Smooth muscle cell (in vitro differentiated cells): ENCODE measurements around the gene PHB1. TPM values are rescaled to one million over a fixed set of nuclear protein-coding genes. Genes with fewer than 3 reads are reported as not detected.

Experiments used
- DNase-seq: peaks from one replicate; lab custom pipeline; 2025; ENCODE audit not compliant: unreplicated experiment; lab: John Stamatoyannopoulos, UW
- H2AFZ ChIP-seq: fragments of 200-600 bp; sonication (generic); 2 replicates; pipeline ENCODE4 v1.6.0; 2016; ENCODE audit warnings: antibody characterized with exemption, low read depth, mild to moderate bottlenecking
- H3F3A ChIP-seq: fragments of 200-600 bp; sonication (generic); 2 replicates; pipeline ENCODE4 v1.6.0; 2017; ENCODE audit warnings: antibody characterized with exemption, low read depth
- H3K27ac ChIP-seq: fragments of 200-600 bp; sonication (generic); 2 replicates; pipeline ENCODE4 v1.5.1; 2016; ENCODE audit warnings: low read depth, mild to moderate bottlenecking
- H3K27me3 ChIP-seq: fragments of 200-600 bp; sonication (generic); 2 replicates; pipeline ENCODE4 v1.6.1; 2016; ENCODE audit warnings: low read depth, mild to moderate bottlenecking
- H3K36me3 ChIP-seq: fragments of 200-600 bp; sonication (generic); 2 replicates; pipeline ENCODE4 v1.5.1; 2016; ENCODE audit warnings: low read depth
- H3K4me1 ChIP-seq: fragments of 200-600 bp; sonication (generic); 2 replicates; pipeline ENCODE4 v1.5.1; 2016; ENCODE audit warnings: low read depth
- H3K4me2 ChIP-seq: fragments of 200-600 bp; sonication (generic); 2 replicates; pipeline ENCODE4 v1.6.0; 2016; ENCODE audit warnings: mild to moderate bottlenecking
- H3K4me3 ChIP-seq: fragments of 200-600 bp; sonication (generic); 2 replicates; pipeline ENCODE4 v1.5.1; 2016; ENCODE audit warnings: mild to moderate bottlenecking
- H3K79me2 ChIP-seq: fragments of 200-600 bp; sonication (generic); 2 replicates; pipeline ENCODE4 v1.6.0; 2016; ENCODE audit warnings: low read depth, mild to moderate bottlenecking
- H3K9ac ChIP-seq: fragments of 200-600 bp; sonication (generic); 2 replicates; pipeline ENCODE4 v1.6.0; 2016; ENCODE audit warnings: low read depth
- H3K9me3 ChIP-seq: fragments of 200-600 bp; sonication (generic); replicated peaks from 2 replicates; pipeline ENCODE4 v1.5.1; 2016; ENCODE audit warnings: low read depth
- H4K20me1 ChIP-seq: fragments of 200-600 bp; sonication (generic); 2 replicates; pipeline ENCODE4 v1.6.0; 2016; ENCODE audit warnings: low read depth
- WGBS: methylation state at CpG from one replicate; pipeline ENCODE4 v1.1.7; 2016; ENCODE audit warnings: low lambda C conversion rate; 5-methylcytosine and 5-hydroxymethylcytosine counted together
- polyA plus RNA-seq: library from polyadenylated mRNA; unstranded; fragments of >200 nt; fragmentation: Nextera tagmentation; extraction: Ambion mirVana; gene quantifications from 2 replicates; pipeline ENCODE4 v1.2.1, GENCODE V29; 2016
- total RNA-seq: library from RNA; depleted of rRNA; stranded (reverse); fragments of >200 nt; gene quantifications from 2 replicates; pipeline ENCODE4 v1.2.3, GENCODE V29; 2014
- TF ChIP-seq, protein P1 (sequence below): fragments of 200-600 bp; sonication (generic); IDR thresholded peaks from 2 replicates; pipeline ENCODE4 v1.5.1; 2017; ENCODE audit warnings: borderline replicate concordance, mild to moderate bottlenecking, antibody characterized with exemption; ENCODE audit not compliant: insufficient read depth, poor library complexity, severe bottlenecking

PHB1 gene
- total and polyA plus RNA-seq, 2 experiments from 2014 or later = 90.1 to 184 TPM

DNA sequence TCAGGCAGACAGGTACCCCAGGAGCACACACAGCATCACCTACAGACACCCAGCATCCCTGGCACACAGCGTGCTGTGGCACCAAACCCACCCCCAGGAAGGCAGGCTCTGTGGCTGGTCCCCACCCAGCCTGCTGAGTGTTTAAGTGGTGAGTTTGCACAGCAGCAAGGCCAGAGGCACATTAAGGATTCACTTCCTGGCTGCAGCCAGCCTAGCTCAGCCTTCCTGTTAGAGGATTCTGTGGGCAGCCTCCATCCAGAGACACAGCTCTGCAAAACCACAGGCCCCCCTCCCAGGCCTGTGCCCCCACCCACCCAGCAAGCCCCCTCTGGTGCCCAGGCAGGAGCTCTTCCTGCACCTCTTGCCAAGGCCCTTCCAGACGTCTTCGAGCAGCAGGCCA lies 36.1 kb upstream of the PHB1 start:
- Histone ChIP-seq H3K27ac (no peak overlapping the region), H3K36me3 (no peaks in the 10 kb centered on the region), H3K4me2 (no peak overlapping the region), H3K27me3 (no peaks in the 10 kb centered on the region), H3K4me3 (no peak overlapping the region), H3K9me3 (no peaks in the 10 kb centered on the region), H4K20me1 (no peaks in the 10 kb centered on the region), H3K4me1 (peaks cover 6% of the 10 kb centered on the region), H3K79me2 (no peaks in the 10 kb centered on the region), H3K9ac (no peak overlapping the region), H2AFZ (no peak overlapping the region), H3F3A (peaks cover under 1% of the 10 kb centered on the region)
- TF ChIP-seq, protein P1, sequence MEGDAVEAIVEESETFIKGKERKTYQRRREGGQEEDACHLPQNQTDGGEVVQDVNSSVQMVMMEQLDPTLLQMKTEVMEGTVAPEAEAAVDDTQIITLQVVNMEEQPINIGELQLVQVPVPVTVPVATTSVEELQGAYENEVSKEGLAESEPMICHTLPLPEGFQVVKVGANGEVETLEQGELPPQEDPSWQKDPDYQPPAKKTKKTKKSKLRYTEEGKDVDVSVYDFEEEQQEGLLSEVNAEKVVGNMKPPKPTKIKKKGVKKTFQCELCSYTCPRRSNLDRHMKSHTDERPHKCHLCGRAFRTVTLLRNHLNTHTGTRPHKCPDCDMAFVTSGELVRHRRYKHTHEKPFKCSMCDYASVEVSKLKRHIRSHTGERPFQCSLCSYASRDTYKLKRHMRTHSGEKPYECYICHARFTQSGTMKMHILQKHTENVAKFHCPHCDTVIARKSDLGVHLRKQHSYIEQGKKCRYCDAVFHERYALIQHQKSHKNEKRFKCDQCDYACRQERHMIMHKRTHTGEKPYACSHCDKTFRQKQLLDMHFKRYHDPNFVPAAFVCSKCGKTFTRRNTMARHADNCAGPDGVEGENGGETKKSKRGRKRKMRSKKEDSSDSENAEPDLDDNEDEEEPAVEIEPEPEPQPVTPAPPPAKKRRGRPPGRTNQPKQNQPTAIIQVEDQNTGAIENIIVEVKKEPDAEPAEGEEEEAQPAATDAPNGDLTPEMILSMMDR = no peak
- WGBS = 54% methylated on average over 3 of the region's 3 CpGs
- no peak for DNase-seq

DNA sequence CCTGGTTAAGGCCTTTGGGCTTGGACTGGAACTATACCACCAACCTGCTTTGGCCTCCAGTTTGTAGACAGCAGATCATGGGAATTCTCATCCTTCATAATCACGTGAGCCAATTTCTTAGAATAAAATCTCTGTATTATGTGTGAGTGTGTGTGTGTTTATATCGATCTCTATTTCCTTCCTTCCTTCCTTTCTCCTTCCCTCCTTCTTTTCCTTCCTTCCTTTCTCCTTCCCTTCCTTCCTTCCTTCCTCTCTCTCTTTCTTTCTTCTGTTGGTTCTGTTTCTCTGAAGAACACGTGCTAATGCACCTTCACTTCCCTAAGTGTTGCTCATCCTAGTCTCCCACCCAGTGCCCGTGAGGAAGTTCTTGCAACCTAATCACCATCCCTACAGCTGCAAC lies 35.5 kb upstream of the PHB1 start:
- no peaks in the 10 kb centered on the region for H3K27me3 ChIP-seq
- no peaks in the 10 kb centered on the region for H3F3A ChIP-seq
- H4K20me1 ChIP-seq = no peaks in the 10 kb centered on the region
- DNase-seq = no peak
- 91% methylated on average over 4 of the region's 4 CpGs for whole genome bisulfite sequencing
- no peaks in the 10 kb centered on the region for H3K9me3 ChIP-seq
- H3K4me1 ChIP-seq = peaks cover 4% of the 10 kb centered on the region
- H3K27ac ChIP-seq = no peak overlapping the region
- no peaks in the 10 kb centered on the region for H3K79me2 ChIP-seq
- no peak overlapping the region for H3K9ac ChIP-seq
- no peak overlapping the region for H2AFZ ChIP-seq
- no peaks in the 10 kb centered on the region for H3K36me3 ChIP-seq
- H3K4me3 ChIP-seq = no peak overlapping the region
- H3K4me2 ChIP-seq = no peak overlapping the region
- TF ChIP-seq, protein P1 = no peak

DNA sequence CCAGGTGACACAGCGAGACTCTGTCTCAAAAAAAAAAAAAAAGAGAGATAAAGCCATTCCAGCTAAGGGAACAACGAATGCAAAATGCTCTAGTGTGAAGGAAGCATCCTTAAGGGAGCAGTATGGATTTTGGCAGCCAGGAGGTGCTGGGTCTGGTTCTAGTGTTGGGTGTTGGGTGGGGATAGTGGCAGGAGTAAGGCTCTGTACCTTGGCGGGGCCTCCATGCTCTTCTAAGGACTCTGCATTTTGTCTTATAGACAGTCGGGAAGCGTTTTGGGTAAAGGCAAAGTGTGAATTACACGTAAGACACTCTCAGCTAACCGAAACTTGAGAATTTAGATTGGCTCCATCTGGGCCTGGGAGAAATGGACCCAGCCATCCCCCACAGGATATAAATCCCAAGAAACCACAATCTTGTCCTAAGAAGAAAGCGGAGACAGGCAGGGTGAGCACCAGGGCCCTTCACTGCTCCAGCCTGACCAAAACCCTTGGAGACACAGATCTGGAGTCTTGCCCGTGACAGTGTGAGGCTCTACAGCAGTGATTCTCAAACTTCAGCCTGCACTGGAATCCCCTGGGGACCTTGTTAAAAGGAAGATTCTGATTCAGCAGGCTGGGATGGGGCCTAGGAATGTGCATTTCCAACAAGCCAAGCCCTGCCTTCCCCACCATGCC lies 33.1 kb upstream of the PHB1 start:
- Histone ChIP-seq H3F3A (no peaks in the 10 kb centered on the region), H3K9me3 (no peaks in the 10 kb centered on the region), H4K20me1 (no peaks in the 10 kb centered on the region), H3K36me3 (no peaks in the 10 kb centered on the region), H3K4me2 (no peak overlapping the region), H3K27me3 (no peaks in the 10 kb centered on the region), H3K79me2 (no peaks in the 10 kb centered on the region), H3K4me1 (no peaks in the 10 kb centered on the region), H3K27ac (no peak overlapping the region), H3K4me3 (no peak overlapping the region), H2AFZ (no peak overlapping the region), H3K9ac (no peak overlapping the region)
- DNase-seq = no peak
- TF ChIP-seq, protein P1 = no peak
- WGBS = 70% methylated on average over 9 of the region's 9 CpGs

DNA sequence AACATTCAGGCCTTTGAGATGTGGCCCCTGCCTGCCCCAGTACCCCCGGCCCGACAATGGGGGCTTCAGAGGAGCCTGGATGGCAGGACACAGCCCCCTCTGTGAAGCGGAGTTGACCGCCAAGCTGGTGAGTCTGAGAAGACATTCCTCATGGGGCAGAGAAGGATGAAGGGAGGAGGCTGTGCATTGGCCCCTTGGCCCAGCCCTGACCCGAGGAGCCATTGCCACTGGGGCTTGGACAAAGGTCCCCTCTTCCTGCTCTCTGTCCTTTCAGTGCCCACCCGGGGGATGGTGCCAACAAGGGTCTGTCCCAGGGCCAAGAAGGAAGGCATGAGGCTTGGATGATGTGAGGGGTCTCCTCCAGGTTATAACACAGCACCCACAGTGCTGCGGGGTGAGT lies 30.9 kb upstream of the PHB1 start:
- WGBS = 95% methylated on average over 7 of the region's 7 CpGs
- H3K4me2 ChIP-seq = no peak overlapping the region
- DNase-seq = no peak
- no peak overlapping the region for H3K9ac ChIP-seq
- H3K9me3 ChIP-seq = no peaks in the 10 kb centered on the region
- H3K27me3 ChIP-seq = no peaks in the 10 kb centered on the region
- no peaks in the 10 kb centered on the region for H3F3A ChIP-seq
- TF ChIP-seq, protein P1 = no peak
- H3K4me1 ChIP-seq = no peaks in the 10 kb centered on the region
- H3K27ac ChIP-seq = no peak overlapping the region
- no peaks in the 10 kb centered on the region for H4K20me1 ChIP-seq
- no peak overlapping the region for H3K4me3 ChIP-seq
- H3K79me2 ChIP-seq = no peaks in the 10 kb centered on the region
- no peaks in the 10 kb centered on the region for H3K36me3 ChIP-seq
- H2AFZ ChIP-seq = no peak overlapping the region
